Astrocyte of the cerebellum (primary cell): Measurements from ENCODE around the gene CNTFR.

ENCODE experiments used
- DNase-seq: peaks from one replicate; pipeline ENCODE4 v3.0.0-alpha.2; 2011; ENCODE audit warnings: low read depth
- H3K4me3 ChIP-seq: 2 replicates; pipeline ENCODE4 v1.5.1; 2011; ENCODE audit warnings: mild to moderate bottlenecking, low read depth, low read length, moderate library complexity
- in situ Hi-C: cut with HindIII; loops from 2 replicates; pipeline ENCODE4 v1.10.0; 2017; ENCODE audit warnings: low sequenced_read_pairs
- TF ChIP-seq, protein P1 (sequence below): IDR thresholded peaks from 2 replicates; pipeline ENCODE4 v1.5.1; 2012; ENCODE audit warnings: low read length, low read depth, moderate library complexity, mild to moderate bottlenecking; ENCODE audit errors: missing control alignments

The CNTFR gene

DNA sequence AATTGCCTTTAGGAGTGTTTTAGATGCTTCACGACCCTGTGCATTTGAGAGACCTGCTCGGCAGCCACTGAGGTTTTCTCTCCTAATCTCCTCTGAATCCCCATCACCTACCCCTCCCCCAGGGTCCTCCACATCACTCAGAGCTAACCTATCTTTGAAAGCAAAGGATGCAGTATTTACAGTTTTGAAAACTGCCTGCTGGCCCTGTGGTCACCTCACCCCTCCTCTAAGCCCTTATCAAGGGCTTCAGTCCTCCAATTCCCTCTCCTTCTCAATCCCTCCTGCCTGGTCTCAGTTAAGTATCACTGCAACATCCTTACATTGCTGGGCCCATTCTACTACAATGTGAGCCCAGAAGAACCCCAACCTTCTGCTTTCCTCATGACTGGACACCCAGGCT is 17.8 kb upstream of the CNTFR start:
- TF ChIP-seq, protein P1, sequence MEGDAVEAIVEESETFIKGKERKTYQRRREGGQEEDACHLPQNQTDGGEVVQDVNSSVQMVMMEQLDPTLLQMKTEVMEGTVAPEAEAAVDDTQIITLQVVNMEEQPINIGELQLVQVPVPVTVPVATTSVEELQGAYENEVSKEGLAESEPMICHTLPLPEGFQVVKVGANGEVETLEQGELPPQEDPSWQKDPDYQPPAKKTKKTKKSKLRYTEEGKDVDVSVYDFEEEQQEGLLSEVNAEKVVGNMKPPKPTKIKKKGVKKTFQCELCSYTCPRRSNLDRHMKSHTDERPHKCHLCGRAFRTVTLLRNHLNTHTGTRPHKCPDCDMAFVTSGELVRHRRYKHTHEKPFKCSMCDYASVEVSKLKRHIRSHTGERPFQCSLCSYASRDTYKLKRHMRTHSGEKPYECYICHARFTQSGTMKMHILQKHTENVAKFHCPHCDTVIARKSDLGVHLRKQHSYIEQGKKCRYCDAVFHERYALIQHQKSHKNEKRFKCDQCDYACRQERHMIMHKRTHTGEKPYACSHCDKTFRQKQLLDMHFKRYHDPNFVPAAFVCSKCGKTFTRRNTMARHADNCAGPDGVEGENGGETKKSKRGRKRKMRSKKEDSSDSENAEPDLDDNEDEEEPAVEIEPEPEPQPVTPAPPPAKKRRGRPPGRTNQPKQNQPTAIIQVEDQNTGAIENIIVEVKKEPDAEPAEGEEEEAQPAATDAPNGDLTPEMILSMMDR = no peak
- no peak overlapping the region for H3K4me3 ChIP-seq
- no peak for DNase-seq
- in situ Hi-C loops = no loop called here

DNA sequence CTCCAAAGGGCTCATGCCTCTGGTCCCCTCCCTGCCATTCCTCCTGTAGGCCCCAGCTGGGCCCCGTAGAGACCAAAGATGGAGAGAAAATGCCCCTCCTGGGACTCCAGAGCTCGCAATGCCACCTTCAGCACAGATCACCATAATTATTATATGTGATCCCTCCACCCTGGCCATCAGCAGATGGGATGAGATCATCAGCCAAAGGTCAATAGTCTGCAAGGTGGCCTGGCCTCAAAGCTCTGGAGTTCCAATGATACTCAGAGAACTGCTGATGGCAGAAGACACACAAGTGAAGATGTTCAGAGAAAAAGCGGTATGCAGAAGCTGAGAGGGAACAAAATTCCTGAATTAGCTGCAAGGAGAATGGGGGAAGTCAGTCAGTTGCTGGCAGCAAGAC is 17.4 kb upstream of the CNTFR start:
- TF ChIP-seq, protein P1 = no peak
- DNase-seq = no peak
- H3K4me3 ChIP-seq = no peak overlapping the region
- in situ Hi-C loops = no loop called here

- in situ Hi-C loops = no loop called here
- H3K4me3 ChIP-seq = no peak overlapping the region
- TF ChIP-seq, protein P1 = no peak
- no peak for DNase-seq
These were observed 16.7 kb upstream of the CNTFR start for GRCh38 chr9:34606190-34606589.

- H3K4me3 ChIP-seq = no peak overlapping the region
These were observed 14.2 kb upstream of the CNTFR start for GRCh38 chr9:34603610-34604231.

GRCh38 chr9:34601937-34602573 is 12.5 kb upstream of the CNTFR start:
- in situ Hi-C loops = no loop called here
- TF ChIP-seq, protein P1 = no peak
- DNase-seq = no peak
- no peak overlapping the region for H3K4me3 ChIP-seq

More at GRCh38 chr9:34603610-34604231, 14.2 kb upstream of the CNTFR start:
- DNase-seq = peak; percentile 54
- TF ChIP-seq, protein P1 = peak; percentile 90
- in situ Hi-C loops = no loop called here

- no peak overlapping the region for H3K4me3 ChIP-seq
- TF ChIP-seq, protein P1 = no peak
- no peak for DNase-seq
- in situ Hi-C loops = no loop called here
These were observed 11.4 kb upstream of the CNTFR start for GRCh38 chr9:34600908-34601307.
